KMS-11 (cell line): ENCODE results near the gene RRP8.

ENCODE experiments used
- H2AFZ ChIP-seq: fragments of 200-600 bp; sonication (generic); 2 replicates; pipeline ENCODE4 v1.6.1; 2016; ENCODE audit warnings: antibody characterized with exemption, mixed run types, low read depth
- H3K27ac ChIP-seq: fragments of 200-600 bp; sonication (generic); 2 replicates; pipeline ENCODE4 v1.6.1; 2016; ENCODE audit warnings: mild to moderate bottlenecking, mixed run types
- H3K27me3 ChIP-seq: fragments of 200-600 bp; sonication (generic); 2 replicates; pipeline ENCODE4 v1.6.1; 2017; ENCODE audit warnings: mild to moderate bottlenecking, low read depth, mixed run types, moderate library complexity; ENCODE audit not compliant: insufficient read depth
- H3K36me3 ChIP-seq: fragments of 200-600 bp; sonication (generic); 2 replicates; pipeline ENCODE4 v1.6.1; 2017; ENCODE audit warnings: mild to moderate bottlenecking, mixed run types; ENCODE audit not compliant: insufficient read depth
- H3K4me1 ChIP-seq: fragments of 200-600 bp; sonication (generic); 2 replicates; pipeline ENCODE4 v1.6.1; 2016; ENCODE audit warnings: mild to moderate bottlenecking, low read depth, mixed run types; ENCODE audit not compliant: poor library complexity, severe bottlenecking
- H3K4me2 ChIP-seq: fragments of 200-600 bp; sonication (generic); 2 replicates; pipeline ENCODE4 v1.7.0; 2016; ENCODE audit warnings: mild to moderate bottlenecking, mixed run types
- H3K4me3 ChIP-seq: fragments of 200-600 bp; sonication (generic); IDR thresholded peaks from 2 replicates; pipeline ENCODE4 v1.6.1; 2017; ENCODE audit warnings: low read depth, low read length, mixed read lengths; ENCODE audit not compliant: insufficient read depth
- H3K79me2 ChIP-seq: fragments of 200-600 bp; sonication (generic); 2 replicates; pipeline ENCODE4 v1.6.1; 2016; ENCODE audit warnings: low read depth, mixed run types; ENCODE audit not compliant: insufficient read depth
- H3K9ac ChIP-seq: fragments of 200-600 bp; sonication (generic); 2 replicates; pipeline ENCODE4 v1.6.1; 2016; ENCODE audit warnings: mild to moderate bottlenecking, mixed run types
- H4K20me1 ChIP-seq: fragments of 200-600 bp; sonication (generic); 2 replicates; pipeline ENCODE4 v1.6.1; 2016; ENCODE audit warnings: mild to moderate bottlenecking, mixed run types; ENCODE audit not compliant: insufficient read depth
- TF ChIP-seq, protein P1 (sequence below): fragments of 200-600 bp; sonication (generic); conservative IDR thresholded peaks from 2 replicates; pipeline ENCODE4 v1.6.1; 2017; ENCODE audit warnings: low read depth, mild to moderate bottlenecking, antibody characterized with exemption, low read length, moderate library complexity, mixed read lengths

Gene RRP8

DNA sequence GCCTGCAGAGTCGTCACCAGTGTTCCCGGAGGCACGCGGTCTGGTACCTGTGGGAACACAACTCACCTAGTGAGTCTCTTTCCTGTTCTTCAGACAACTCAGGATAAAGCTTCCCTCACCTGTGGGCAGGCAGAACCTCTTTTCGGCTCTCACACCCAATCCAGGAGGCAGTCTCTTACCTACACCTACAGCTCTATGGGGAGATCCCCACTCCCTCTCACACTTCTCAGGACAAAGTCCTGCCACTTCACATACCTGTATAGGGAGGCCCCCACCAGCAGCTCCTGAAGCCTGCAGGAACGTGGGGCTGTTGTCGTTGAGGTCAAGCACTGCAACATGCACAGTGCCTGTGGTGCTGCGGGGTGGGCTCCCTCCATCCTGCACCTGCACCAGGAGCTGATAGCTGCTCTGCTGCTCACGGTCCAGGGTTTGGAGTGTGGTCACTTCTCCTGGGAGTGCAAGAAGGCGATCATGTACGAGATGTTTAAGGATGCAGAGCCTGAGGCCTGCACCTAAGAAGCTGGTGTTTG is 28.0 kb upstream of the RRP8 start:
- Histone ChIP-seq H3K27ac (no peak overlapping the region), H4K20me1 (no peaks in the 10 kb centered on the region), H3K4me2 (no peak overlapping the region), H3K27me3 (no peaks in the 10 kb centered on the region), H3K79me2 (no peaks in the 10 kb centered on the region), H2AFZ (no peak overlapping the region), H3K4me1 (peaks cover 11% of the 10 kb centered on the region), H3K9ac (no peak overlapping the region), H3K36me3 (no peaks in the 10 kb centered on the region), H3K4me3 (no peak overlapping the region)
- TF ChIP-seq, protein P1, sequence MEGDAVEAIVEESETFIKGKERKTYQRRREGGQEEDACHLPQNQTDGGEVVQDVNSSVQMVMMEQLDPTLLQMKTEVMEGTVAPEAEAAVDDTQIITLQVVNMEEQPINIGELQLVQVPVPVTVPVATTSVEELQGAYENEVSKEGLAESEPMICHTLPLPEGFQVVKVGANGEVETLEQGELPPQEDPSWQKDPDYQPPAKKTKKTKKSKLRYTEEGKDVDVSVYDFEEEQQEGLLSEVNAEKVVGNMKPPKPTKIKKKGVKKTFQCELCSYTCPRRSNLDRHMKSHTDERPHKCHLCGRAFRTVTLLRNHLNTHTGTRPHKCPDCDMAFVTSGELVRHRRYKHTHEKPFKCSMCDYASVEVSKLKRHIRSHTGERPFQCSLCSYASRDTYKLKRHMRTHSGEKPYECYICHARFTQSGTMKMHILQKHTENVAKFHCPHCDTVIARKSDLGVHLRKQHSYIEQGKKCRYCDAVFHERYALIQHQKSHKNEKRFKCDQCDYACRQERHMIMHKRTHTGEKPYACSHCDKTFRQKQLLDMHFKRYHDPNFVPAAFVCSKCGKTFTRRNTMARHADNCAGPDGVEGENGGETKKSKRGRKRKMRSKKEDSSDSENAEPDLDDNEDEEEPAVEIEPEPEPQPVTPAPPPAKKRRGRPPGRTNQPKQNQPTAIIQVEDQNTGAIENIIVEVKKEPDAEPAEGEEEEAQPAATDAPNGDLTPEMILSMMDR: no peak

DNA sequence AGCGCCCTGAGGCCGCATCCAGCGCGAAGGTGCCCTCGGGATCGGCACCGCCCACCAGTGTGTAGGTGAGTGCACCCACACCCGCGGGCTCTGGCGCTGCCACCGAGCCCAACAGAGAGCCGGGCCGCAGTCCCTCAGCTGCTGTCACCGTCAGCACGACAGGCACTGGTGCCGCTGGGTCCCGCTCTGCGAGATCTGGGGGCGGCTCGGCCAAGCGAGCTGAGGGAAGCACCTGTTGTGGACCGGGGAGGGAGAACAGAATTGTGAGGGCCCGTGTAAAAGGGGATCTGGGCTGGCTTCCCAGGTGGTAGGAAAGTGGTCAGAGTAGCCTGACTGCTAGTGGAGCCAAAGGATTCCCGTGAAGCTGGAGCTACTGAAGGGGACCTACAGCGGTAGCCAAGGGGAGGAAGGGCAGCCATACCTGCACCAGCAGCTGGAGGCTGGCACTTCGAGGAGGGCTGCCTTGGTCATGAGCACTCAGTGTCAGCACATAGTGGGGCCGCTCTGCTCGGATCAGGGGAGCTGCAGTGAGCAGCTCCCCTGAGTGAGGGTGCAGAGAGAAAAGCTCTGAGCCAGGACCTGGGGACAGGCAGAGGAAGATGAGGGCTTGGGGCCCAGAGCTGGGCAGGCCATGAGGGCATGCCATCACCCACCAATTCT is 27.3 kb upstream of the RRP8 start:
- Histone ChIP-seq H3K79me2 (no peaks in the 10 kb centered on the region), H3K4me2 (no peak overlapping the region), H3K27ac (no peak overlapping the region), H3K4me1 (peaks cover 11% of the 10 kb centered on the region), H3K9ac (no peak overlapping the region), H3K4me3 (no peak overlapping the region), H4K20me1 (no peaks in the 10 kb centered on the region), H3K36me3 (no peaks in the 10 kb centered on the region), H3K27me3 (no peaks in the 10 kb centered on the region), H2AFZ (no peak overlapping the region)
- TF ChIP-seq, protein P1: no peak

DNA sequence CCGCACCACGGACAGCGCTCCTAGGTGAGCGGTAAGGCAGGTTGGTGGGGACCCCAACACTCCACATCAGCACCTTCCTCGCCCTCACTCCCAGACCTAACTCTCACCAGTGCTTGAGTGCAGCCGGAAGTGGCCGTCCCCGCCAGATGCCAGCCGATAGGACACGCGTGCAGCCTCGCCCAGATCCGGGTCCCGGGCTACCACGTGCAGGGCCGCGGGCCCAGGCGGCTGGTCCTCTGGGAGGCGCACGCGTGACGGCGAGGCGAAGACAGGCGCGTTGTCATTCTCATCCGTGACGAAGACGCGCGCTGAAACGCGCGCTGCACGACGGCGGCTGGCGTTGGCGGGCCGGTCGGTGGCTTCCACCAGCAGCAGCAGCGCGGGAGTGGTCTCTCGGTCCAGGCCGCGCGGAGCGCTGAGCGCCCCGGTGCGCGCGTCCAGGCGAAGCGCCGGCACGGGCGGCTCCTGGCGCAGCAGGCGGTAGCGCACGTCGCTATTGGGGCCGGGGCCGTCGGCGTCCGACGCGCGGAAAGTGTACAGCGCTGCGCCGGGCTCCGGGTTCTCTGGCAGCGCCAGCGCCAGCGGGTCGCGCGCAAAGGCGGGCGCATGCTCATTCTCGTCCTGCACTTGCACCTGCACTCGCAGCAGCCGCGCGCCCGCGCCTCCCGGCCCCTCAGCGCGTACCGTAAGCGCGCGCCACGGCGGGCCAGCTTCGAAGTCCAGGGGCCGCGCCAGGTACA is 26.6 kb upstream of the RRP8 start:
- no peak overlapping the region for H3K9ac ChIP-seq
- H3K27me3 ChIP-seq: no peaks in the 10 kb centered on the region
- no peak overlapping the region for H3K4me2 ChIP-seq
- TF ChIP-seq, protein P1: no peak
- peaks cover 11% of the 10 kb centered on the region for H3K4me1 ChIP-seq
- H3K27ac ChIP-seq: no peak overlapping the region
- no peaks in the 10 kb centered on the region for H3K36me3 ChIP-seq
- H3K79me2 ChIP-seq: no peaks in the 10 kb centered on the region
- H2AFZ ChIP-seq: no peak overlapping the region
- H4K20me1 ChIP-seq: no peaks in the 10 kb centered on the region
- no peak overlapping the region for H3K4me3 ChIP-seq

DNA sequence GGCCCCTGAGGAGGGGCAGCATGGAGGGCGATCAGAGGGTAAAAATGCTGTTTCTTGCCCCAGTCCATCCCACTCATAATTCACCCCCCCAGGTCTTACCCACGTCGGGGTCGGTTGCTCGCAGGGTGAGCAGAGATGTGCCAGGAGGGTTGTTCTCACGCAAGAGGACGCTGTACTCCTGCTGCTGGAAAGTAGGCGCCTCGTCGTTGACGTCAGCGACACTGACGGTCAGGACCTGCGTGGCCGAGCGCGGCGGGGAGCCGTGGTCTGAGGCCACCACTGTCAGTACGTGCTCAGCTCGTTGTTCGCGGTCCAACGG is 26.1 kb upstream of the RRP8 start:
- no peak overlapping the region for H3K4me2 ChIP-seq
- no peak overlapping the region for H3K27ac ChIP-seq
- no peak overlapping the region for H3K9ac ChIP-seq
- TF ChIP-seq, protein P1: no peak
- H3K36me3 ChIP-seq: no peaks in the 10 kb centered on the region
- H3K79me2 ChIP-seq: no peaks in the 10 kb centered on the region
- H3K4me3 ChIP-seq: no peak overlapping the region
- H3K4me1 ChIP-seq: peaks cover 11% of the 10 kb centered on the region
- no peaks in the 10 kb centered on the region for H3K27me3 ChIP-seq
- H2AFZ ChIP-seq: no peak overlapping the region
- H4K20me1 ChIP-seq: no peaks in the 10 kb centered on the region
